B cell (primary cell): ENCODE data around the gene CDKN2AIPNL. TPM values are rescaled to one million over a fixed set of nuclear protein-coding genes. Genes with fewer than 3 reads are reported as not detected.

Experiments
- ATAC-seq: fragments of 200-7000 bp; cut with Tn5 transposase; one replicate; pipeline ENCODE4 v1.10.0; 2021; ENCODE audit warnings: low read depth, mild to moderate bottlenecking, moderate number of reproducible peaks, moderate library complexity
- CTCF ChIA-PET: fragments of 350-600 bp; sonication (Branson Sonifier 250); formaldehyde crosslinking; loops from one replicate; lab custom pipeline; 2021; ENCODE audit warnings: antibody characterized with exemption, inconsistent platforms; lab: Charles Lee
- POLR2A ChIA-PET: fragments of 350-600 bp; sonication (Branson Sonifier 250); formaldehyde crosslinking; loops from one replicate; lab custom pipeline; 2021; ENCODE audit warnings: antibody characterized with exemption; lab: Charles Lee
- DNase-seq: peaks from one replicate; pipeline ENCODE4 v3.0.0; 2013
- H2AFZ ChIP-seq: 2 replicates; pipeline ENCODE4 v1.6.1; 2012; ENCODE audit warnings: mild to moderate bottlenecking, low read depth, low read length; ENCODE audit not compliant: insufficient read depth, poor library complexity, severe bottlenecking
- H3K27ac ChIP-seq, 2 donors: 1 replicate in 1 of 2; 2 replicates in 1 of 2; pipeline ENCODE4 v1.5.1; 2012 to 2013; ENCODE audit warnings: low read length in 2 of 2, mild to moderate bottlenecking in 2 of 2, moderate library complexity in 1 of 2
- H3K27me3 ChIP-seq, 4 experiments: fragments of 200-600 bp in 1 of 4; sonication (generic) in 1 of 4; replicated peaks in 1 of 4; 1 replicate in 2 of 4; 2 replicates in 2 of 4; pipeline versions ENCODE4 v1.6.1 to v1.7.0; 2013 to 2016; ENCODE audit warnings: low read length in 3 of 4, mild to moderate bottlenecking in 2 of 4, mixed read lengths in 1 of 4, moderate library complexity in 1 of 4; ENCODE audit not compliant: insufficient read depth in 4 of 4, control insufficient read depth in 3 of 4; ENCODE audit errors: control extremely low read depth in 1 of 4
- H3K36me3 ChIP-seq, 2 experiments: replicated peaks in 1 of 2; 1 replicate in 1 of 2; 2 replicates in 1 of 2; pipeline versions ENCODE4 v1.6.1 to v1.7.1; 2013; ENCODE audit warnings: low read length in 1 of 2; ENCODE audit not compliant: insufficient read depth in 2 of 2, control insufficient read depth in 1 of 2; ENCODE audit errors: control extremely low read depth in 1 of 2, extremely low read depth in 1 of 2
- H3K4me1 ChIP-seq, 2 donors: fragments of 200-600 bp in 1 of 2; sonication (generic) in 1 of 2; 1 replicate in 1 of 2; 2 replicates in 1 of 2; pipeline versions ENCODE4 v1.5.1 to v1.6.1; 2013 to 2017; ENCODE audit warnings: low read length in 2 of 2; ENCODE audit not compliant: control insufficient read depth in 2 of 2, insufficient read depth in 2 of 2
- H3K4me2 ChIP-seq: replicated peaks from 2 replicates; pipeline ENCODE3; 2012; ENCODE audit warnings: mild to moderate bottlenecking, low read depth, low read length; ENCODE audit not compliant: poor library complexity, severe bottlenecking
- H3K4me3 ChIP-seq, 5 experiments: fragments of 200-600 bp in 1 of 5; sonication (generic) in 1 of 5; 1 replicate in 3 of 5; 2 replicates in 2 of 5; pipeline versions ENCODE4 v1.5.1 to v1.7.0; 2011 to 2016; ENCODE audit warnings: low read length in 4 of 5, mild to moderate bottlenecking in 4 of 5, low read depth in 2 of 5, control low read depth in 1 of 5, moderate library complexity in 1 of 5; ENCODE audit not compliant: insufficient read depth in 1 of 5; ENCODE audit errors: control extremely low read depth in 1 of 5, extremely low read depth in 1 of 5
- H3K79me2 ChIP-seq: fragments of 200-600 bp; sonication (generic); one replicate; pipeline ENCODE4 v1.6.0; 2016; ENCODE audit warnings: low read length; ENCODE audit not compliant: control insufficient read depth, insufficient read depth
- H3K9ac ChIP-seq: fragments of 200-600 bp; sonication (generic); 2 replicates; pipeline ENCODE4 v1.6.1; 2017; ENCODE audit warnings: mild to moderate bottlenecking, low read length, moderate library complexity
- H3K9me3 ChIP-seq, 3 donors: one replicate each; pipeline versions ENCODE4 v1.6.1 to v1.7.1; 2013; ENCODE audit warnings: low read length in 2 of 3; ENCODE audit not compliant: control insufficient read depth in 2 of 3, insufficient read depth in 1 of 3; ENCODE audit errors: control extremely low read depth in 1 of 3
- H4K20me1 ChIP-seq: 2 replicates; pipeline ENCODE4 v1.6.0; 2012; ENCODE audit warnings: mild to moderate bottlenecking, low read length; ENCODE audit not compliant: insufficient read depth, control insufficient read depth, poor library complexity, severe bottlenecking
- H3K27ac Mint-ChIP-seq: one replicate; pipeline ENCODE4 v1.8.0; 2021; ENCODE audit warnings: mixed read lengths
- H3K27me3 Mint-ChIP-seq: one replicate; pipeline ENCODE4 v1.8.0; 2021; ENCODE audit warnings: mixed read lengths
- H3K4me1 Mint-ChIP-seq: one replicate; pipeline ENCODE4 v1.8.0; 2021; ENCODE audit warnings: mixed read lengths
- H3K4me3 Mint-ChIP-seq: one replicate; pipeline ENCODE4 v1.8.0; 2021; ENCODE audit warnings: mixed read lengths
- H3K9me3 Mint-ChIP-seq: one replicate; pipeline ENCODE4 v1.8.0; 2022; ENCODE audit warnings: mixed read lengths; ENCODE audit not compliant: insufficient read depth
- EZH2 ChIP-seq: IDR thresholded peaks from 2 replicates; pipeline ENCODE4 v1.6.1; 2012; ENCODE audit warnings: borderline replicate concordance, low read depth, mild to moderate bottlenecking, moderate library complexity, low read length; ENCODE audit not compliant: insufficient read depth, poor library complexity, severe bottlenecking
- WGBS: methylation state at CpG from one replicate; pipeline ENCODE4 v1.1.5; 2013; ENCODE audit warnings: missing lambda C conversion rate; ENCODE audit not compliant: insufficient coverage; 5-methylcytosine and 5-hydroxymethylcytosine counted together
- intact Hi-C: fragments of 100-400 bp; cut with micrococcal nuclease; formaldehyde crosslinking; loops from one replicate; pipeline ENCODE4 v1.10.0; 2022
- polyA plus RNA-seq: library from polyadenylated mRNA; depleted of rRNA; stranded (reverse); fragments of >200 nt; gene quantifications from 2 replicates; pipeline ENCODE4 v1.2.3, GENCODE V29; 2012
- total RNA-seq, 2 donors: library from RNA; stranded (reverse); fragments of 120-200 nt in 1 of 2; gene quantifications; 1 replicate in 1 of 2; 2 replicates in 1 of 2; pipeline versions ENCODE4 v1.2.3 to v1.2.4, GENCODE V29; 2013 to 2022
- TF ChIP-seq, protein P1 (sequence below): fragments of 200-600 bp; IDR thresholded peaks from one replicate; pipeline ENCODE4 v1.8.0; 2022; ENCODE audit warnings: antibody characterized with exemption, mild to moderate bottlenecking

The CDKN2AIPNL gene
- total and polyA plus RNA-seq, 2 donors (not counting 1 experiment from before 2014, with no cell fraction given), result 11.2 to 17.2 TPM

DNA sequence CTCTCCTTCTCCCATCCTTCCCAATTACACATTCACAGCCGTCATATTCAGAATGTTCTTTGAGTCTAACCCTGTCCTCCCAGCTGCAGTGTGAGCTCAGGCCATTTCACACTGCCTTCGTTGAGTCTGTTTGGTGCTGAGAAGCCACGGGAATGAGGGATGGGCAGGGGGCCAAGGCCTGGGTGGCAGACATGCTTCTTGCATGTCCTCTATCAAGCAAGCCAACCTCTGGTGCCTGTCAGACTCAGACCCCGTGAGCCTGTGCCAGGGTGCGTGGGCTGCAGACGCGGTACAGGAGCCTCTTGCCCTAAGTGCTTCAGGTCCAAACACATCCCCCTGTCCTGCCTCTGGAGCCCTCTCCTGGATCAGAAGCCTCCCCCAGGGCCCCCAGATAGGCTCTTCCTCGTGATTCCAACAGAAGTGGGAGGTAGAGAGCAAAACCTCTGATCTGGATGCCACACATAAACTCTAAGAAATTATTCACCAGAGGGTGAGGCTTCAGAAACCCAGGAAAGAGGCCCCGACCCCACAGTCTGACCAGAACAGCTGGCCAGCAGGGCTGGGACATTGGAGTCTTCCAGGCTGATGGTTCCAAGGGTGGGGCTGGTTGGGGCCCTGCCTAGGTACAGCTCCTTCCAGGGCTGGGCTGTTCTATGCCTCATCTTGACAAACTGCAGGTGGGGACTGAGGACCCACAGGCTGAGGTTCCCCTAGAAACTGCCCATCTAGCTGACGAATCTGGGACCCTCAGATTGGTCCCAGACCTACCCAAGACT, 46.7 kb upstream of the CDKN2AIPNL start:
- TF ChIP-seq, protein P1, sequence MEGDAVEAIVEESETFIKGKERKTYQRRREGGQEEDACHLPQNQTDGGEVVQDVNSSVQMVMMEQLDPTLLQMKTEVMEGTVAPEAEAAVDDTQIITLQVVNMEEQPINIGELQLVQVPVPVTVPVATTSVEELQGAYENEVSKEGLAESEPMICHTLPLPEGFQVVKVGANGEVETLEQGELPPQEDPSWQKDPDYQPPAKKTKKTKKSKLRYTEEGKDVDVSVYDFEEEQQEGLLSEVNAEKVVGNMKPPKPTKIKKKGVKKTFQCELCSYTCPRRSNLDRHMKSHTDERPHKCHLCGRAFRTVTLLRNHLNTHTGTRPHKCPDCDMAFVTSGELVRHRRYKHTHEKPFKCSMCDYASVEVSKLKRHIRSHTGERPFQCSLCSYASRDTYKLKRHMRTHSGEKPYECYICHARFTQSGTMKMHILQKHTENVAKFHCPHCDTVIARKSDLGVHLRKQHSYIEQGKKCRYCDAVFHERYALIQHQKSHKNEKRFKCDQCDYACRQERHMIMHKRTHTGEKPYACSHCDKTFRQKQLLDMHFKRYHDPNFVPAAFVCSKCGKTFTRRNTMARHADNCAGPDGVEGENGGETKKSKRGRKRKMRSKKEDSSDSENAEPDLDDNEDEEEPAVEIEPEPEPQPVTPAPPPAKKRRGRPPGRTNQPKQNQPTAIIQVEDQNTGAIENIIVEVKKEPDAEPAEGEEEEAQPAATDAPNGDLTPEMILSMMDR, result no peak
- TF ChIP-seq EZH2, result no peak
- H3K9ac ChIP-seq, result no peak overlapping the region
- H3K4me3 ChIP-seq, result no peak overlapping the region
- ChIA-PET CTCF (no interaction called here), POLR2A (no interaction called here)
- ATAC-seq (no peak), DNase-seq (no peak)
- no peak overlapping the region for H3K27ac ChIP-seq
- no peaks in the 10 kb centered on the region for H3K79me2 ChIP-seq
- H3K27me3 Mint-ChIP-seq, result no peaks in the 10 kb centered on the region
- H3K4me3 Mint-ChIP-seq, result no peak overlapping the region
- H3K9me3 ChIP-seq, result peaks cover 0 to 4% (median 0%) of the 10 kb centered on the region in 3 donors
- peaks cover 0 to under 1% of the 10 kb centered on the region in 2 donors for H3K4me1 ChIP-seq
- no peak overlapping the region for H3K4me2 ChIP-seq
- 89% methylated on average over 7 of the region's 10 CpGs for WGBS
- H4K20me1 ChIP-seq, result no peaks in the 10 kb centered on the region
- H3K27ac Mint-ChIP-seq, result no peak overlapping the region
- intact Hi-C loops, result no loop called here
- H3K4me1 Mint-ChIP-seq, result peaks cover 6% of the 10 kb centered on the region
- H2AFZ ChIP-seq, result no peak overlapping the region
- H3K36me3 ChIP-seq, result no peaks in the 10 kb centered on the region
- H3K9me3 Mint-ChIP-seq, result no peaks in the 10 kb centered on the region
- no peaks in the 10 kb centered on the region for H3K27me3 ChIP-seq

DNA sequence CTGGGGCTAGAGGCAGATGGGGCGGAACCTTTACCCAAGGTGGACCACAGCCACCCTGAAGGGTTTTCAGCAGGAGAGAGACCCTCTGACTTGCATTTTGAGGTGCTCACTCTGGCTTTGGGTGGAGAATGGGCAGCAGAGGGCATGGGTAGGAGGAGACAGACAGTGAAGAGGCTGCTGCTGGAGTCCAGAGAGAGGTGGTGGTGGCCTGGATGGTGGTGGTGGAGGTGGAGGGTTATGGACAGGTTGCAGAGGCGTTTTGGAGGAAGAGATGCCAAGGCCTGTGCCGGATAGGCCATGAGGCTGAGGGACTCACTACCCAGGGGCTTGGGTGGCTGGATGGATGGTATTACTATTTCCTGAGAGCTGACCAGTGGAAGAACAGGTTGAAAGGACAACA, 46.1 kb upstream of the CDKN2AIPNL start:
- H3K9ac ChIP-seq, result no peak overlapping the region

More for the DNA sequence above, 46.1 kb upstream of the CDKN2AIPNL start:
- no peak overlapping the region for H3K27ac ChIP-seq
- TF ChIP-seq, protein P1, result no peak
- TF ChIP-seq EZH2, result no peak
- ChIA-PET CTCF (no interaction called here), POLR2A (no interaction called here)
- no peaks in the 10 kb centered on the region for H3K4me1 ChIP-seq
- intact Hi-C loops, result no loop called here
- H3K4me1 Mint-ChIP-seq, result peaks cover 3% of the 10 kb centered on the region
- no peaks in the 10 kb centered on the region for H3K79me2 ChIP-seq
- ATAC-seq, result no peak
- no peaks in the 10 kb centered on the region for H3K27me3 ChIP-seq
- H3K36me3 ChIP-seq, result no peaks in the 10 kb centered on the region
- H3K27ac Mint-ChIP-seq, result no peak overlapping the region
- DNase-seq, result no peak
- H3K9me3 ChIP-seq, result peaks cover 0 to 4% (median 0%) of the 10 kb centered on the region in 3 donors
- no peak overlapping the region for H3K4me2 ChIP-seq
- H3K27me3 Mint-ChIP-seq, result no peaks in the 10 kb centered on the region
- H3K4me3 ChIP-seq, result no peak overlapping the region
- no peaks in the 10 kb centered on the region for H3K9me3 Mint-ChIP-seq
- H3K4me3 Mint-ChIP-seq, result no peak overlapping the region
- WGBS, result 89% methylated on average over 3 of the region's 3 CpGs
- H2AFZ ChIP-seq, result no peak overlapping the region
- H4K20me1 ChIP-seq, result no peaks in the 10 kb centered on the region
